ENCODE measurements around the gene GPR25. TPM values are rescaled to one million over a fixed set of nuclear protein-coding genes. Genes with fewer than 3 reads are reported as not detected.
A peak's percentile ranks its signal among the peaks of the same experiment; 100 is the strongest.

Gene GPR25
- total RNA-seq, 4 donors from 2014 or later: not detected

GRCh38 chr1:200837931-200838571, 34.7 kb upstream of the GPR25 start:
- no peak for ATAC-seq
- WGBS, 2 donors (ENCODE audit: low coverage in 1 of 2): 28 to 29% methylated on average over 2 of the region's 2 CpGs
- H3K27ac ChIP-seq: no peak overlapping the region

GRCh38 chr1:200838676-200839445, 33.9 kb upstream of the GPR25 start:
- ATAC-seq: no peak
- peaks cover 0 to 26% of the 10 kb centered on the region in 2 donors for H3K36me3 ChIP-seq
- H3K9me3 ChIP-seq: no peaks in the 10 kb centered on the region
- H3K27me3 ChIP-seq: no peaks in the 10 kb centered on the region
- peaks cover 0 to 7% (median 0%) of the 10 kb centered on the region in 3 donors for H3K4me1 ChIP-seq
- H3K4me3 ChIP-seq: no peak overlapping the region
- TF ChIP-seq POLR2AphosphoS5 (IDR thresholded peaks at IDR 0.05): no peak
- TF ChIP-seq POLR2A (IDR thresholded peaks at IDR 0.05): no peak
- TF ChIP-seq EP300 (IDR thresholded peaks at IDR 0.05): no peak
- TF ChIP-seq CTCF (IDR thresholded peaks at IDR 0.05): no peak
- no peak overlapping the region for H3K27ac ChIP-seq
- WGBS, 2 donors (ENCODE audit: low coverage in 1 of 2): 69 to 88% methylated on average over 3 of the region's 3 CpGs

More at GRCh38 chr1:200837931-200838571, 34.7 kb upstream of the GPR25 start:
- Histone ChIP-seq H3K4me1 (peaks cover 0 to 7% (median 0%) of the 10 kb centered on the region in 3 donors), H3K27me3 (no peaks in the 10 kb centered on the region), H3K4me3 (no peak overlapping the region), H3K9me3 (no peaks in the 10 kb centered on the region), H3K36me3 (peaks cover 0 to 25% of the 10 kb centered on the region in 2 donors)
- TF ChIP-seq CTCF (IDR thresholded peaks at IDR 0.05) (peak; percentile 35 to 46 (median 36)), EP300 (IDR thresholded peaks at IDR 0.05) (no peak), POLR2AphosphoS5 (IDR thresholded peaks at IDR 0.05) (no peak), POLR2A (IDR thresholded peaks at IDR 0.05) (no peak)

- Histone ChIP-seq H3K27ac (no peak overlapping the region), H3K4me3 (no peak overlapping the region), H3K36me3 (peaks cover 0 to 72% of the 10 kb centered on the region in 2 donors), H3K9me3 (no peaks in the 10 kb centered on the region), H3K4me1 (no peaks in the 10 kb centered on the region), H3K27me3 (no peaks in the 10 kb centered on the region)
- WGBS, 2 donors (ENCODE audit: low coverage in 1 of 2): 78 to 86% methylated on average over 3 to 4 of the region's 4 CpGs
- ATAC-seq: no peak
- no peak for TF ChIP-seq EP300 (IDR thresholded peaks at IDR 0.05)
- TF ChIP-seq POLR2AphosphoS5 (IDR thresholded peaks at IDR 0.05): no peak
- TF ChIP-seq CTCF (IDR thresholded peaks at IDR 0.05): no peak
- TF ChIP-seq POLR2A (IDR thresholded peaks at IDR 0.05): no peak
Measured at GRCh38 chr1:200845360-200845759, 27.4 kb upstream of the GPR25 start.

GRCh38 chr1:200846398-200846797, 26.4 kb upstream of the GPR25 start:
- ATAC-seq: no peak
- 90 to 100% methylated on average over 1 of the region's 1 CpG for WGBS, 2 donors (ENCODE audit: low coverage in 1 of 2)
- no peaks in the 10 kb centered on the region for H3K4me1 ChIP-seq
- TF ChIP-seq POLR2A (IDR thresholded peaks at IDR 0.05) (no peak), EP300 (IDR thresholded peaks at IDR 0.05) (no peak), POLR2AphosphoS5 (IDR thresholded peaks at IDR 0.05) (no peak), CTCF (IDR thresholded peaks at IDR 0.05) (no peak)
- H3K4me3 ChIP-seq: no peak overlapping the region
- H3K9me3 ChIP-seq: no peaks in the 10 kb centered on the region
- no peaks in the 10 kb centered on the region for H3K27me3 ChIP-seq
- no peak overlapping the region for H3K27ac ChIP-seq
- H3K36me3 ChIP-seq: peaks cover 0 to 81% of the 10 kb centered on the region in 2 donors
